ENCODE results near the gene ADAMTSL5.
"Not testable (repeated sequence)": the region's sequence is repeated elsewhere in the genome, so short reads cannot be mapped to it uniquely, and the experiment has no call there.

ADAMTSL5 gene

DNA sequence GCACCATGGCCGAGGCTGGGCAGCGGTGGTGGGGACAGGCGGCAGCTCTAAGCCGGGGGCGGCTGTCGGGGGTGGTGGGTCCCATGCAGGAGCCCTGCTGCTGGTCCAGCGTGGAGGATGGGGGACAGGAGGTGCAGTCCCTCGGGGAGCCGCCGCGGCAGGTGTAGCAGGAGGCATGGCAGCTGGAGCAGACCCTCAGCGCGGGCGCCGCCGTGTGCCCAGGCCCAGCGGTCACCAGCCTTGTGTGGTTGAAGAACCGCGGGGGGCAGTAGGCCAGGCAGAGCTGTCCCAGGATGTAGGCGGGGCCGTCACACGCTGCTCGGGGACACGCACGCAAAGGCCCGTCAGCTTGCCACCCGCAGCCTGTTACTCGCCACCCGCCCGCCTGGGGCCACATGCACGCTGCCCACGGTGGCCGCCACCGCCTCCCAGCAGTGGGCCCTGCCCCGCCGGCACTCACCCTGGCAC is 30.9 kb downstream of the ADAMTSL5 start:
- no peak for DNase-seq (ENCODE audit: low read depth in 2 of 2)

DNA sequence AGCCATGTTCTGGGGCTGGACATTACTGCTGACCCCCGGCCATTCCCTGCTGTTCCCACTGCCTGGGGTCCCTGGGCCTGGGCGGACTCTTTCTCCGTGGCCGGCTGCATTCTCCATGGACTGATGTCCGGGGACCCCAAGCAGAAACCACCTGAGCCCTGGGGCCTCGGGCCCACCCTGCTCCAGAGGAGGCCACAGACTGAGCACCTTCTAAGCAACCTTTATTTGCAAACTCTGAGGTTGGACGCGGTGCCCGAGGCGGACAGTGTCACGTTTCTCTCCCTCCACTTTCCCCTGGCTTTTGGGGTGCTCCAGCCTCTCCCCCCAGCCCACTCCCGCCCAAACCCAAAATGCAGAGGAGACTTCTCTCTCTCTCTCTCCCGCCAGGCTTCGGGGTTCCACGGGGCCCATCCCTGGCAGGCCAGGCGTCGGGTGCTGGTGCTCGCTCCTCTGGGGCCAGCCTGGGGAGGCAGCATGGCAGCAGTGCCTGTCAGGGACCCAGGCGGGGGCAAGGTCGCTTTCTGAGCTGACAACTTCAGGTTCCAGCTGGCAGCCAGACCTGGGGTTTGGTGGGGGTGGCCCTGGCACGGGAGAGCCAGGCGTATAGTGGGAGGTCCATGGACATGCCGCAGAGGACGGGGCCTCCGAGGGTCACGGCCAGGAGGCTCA is 31.5 kb downstream of the ADAMTSL5 start:
- no peak for DNase-seq (ENCODE audit: low read depth in 2 of 2)

DNA sequence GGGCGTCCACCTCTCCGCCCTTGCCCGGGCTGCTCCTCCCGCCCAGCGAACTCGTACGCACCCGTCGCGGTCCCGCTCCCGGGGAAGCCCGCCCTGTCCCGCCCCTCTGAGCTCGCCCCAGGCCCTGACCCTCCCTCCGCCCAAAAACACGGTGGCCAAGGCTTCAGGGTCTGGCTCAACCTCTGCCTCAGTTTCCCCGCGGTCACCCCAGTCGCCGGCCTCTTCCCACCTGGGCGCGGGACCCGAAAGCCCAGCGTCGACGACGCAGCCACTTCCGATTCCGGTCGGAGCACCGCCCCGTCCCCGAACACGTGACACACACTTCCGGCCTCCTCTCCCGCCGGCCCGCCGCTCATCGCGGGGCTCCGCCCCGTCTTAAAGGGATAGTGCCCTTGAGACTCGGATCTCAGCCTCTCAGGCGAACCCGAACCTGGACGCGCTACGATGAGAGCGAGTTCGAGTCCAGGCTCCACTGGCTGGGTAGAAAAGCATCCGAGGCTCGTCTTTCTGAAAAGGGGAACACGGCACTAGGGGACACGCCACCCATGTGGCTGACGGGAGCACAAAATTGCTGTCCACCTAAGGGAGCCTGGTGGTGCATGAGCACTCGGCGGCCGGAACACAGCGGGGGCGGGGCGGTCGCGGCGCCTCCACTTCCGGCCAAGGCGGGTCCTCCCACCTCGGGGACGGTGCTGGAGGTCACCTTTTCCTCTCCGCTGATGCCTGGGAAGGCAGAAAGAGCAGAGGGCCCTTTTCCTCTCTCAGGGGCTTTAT is 33.7 kb downstream of the ADAMTSL5 start, which contains the start of gene C19orf25:
C19orf25 (minus strand) TSS at position 282 of the 774 bp plus-strand sequence. CDS start 312 bp downstream, outside the sequence.
- DNase-seq (ENCODE audit: low read depth in 2 of 2), result peak; percentile 84 to 89

DNA sequence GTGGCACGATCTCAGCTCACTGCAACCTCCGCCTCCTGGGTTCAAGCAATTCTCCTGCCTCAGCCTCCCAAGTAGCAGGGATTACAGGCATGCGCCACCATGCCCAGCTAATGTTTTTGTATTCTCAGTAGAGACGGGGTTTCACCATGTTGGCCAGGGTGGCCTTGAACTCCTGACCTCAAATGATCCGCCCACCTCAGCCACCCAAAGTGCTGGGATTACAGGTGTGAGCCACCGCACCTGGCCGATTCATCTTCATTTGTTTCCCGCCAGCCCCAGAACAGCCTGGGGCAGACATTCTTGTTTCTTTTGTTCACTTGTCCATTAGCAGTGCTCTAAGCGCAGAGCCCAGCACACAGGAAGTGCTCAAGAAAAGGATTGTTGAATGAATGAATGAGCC is 35.8 kb downstream of the ADAMTSL5 start:
- DNase-seq (ENCODE audit: low read depth in 2 of 2), result not testable (repeated sequence)

DNA sequence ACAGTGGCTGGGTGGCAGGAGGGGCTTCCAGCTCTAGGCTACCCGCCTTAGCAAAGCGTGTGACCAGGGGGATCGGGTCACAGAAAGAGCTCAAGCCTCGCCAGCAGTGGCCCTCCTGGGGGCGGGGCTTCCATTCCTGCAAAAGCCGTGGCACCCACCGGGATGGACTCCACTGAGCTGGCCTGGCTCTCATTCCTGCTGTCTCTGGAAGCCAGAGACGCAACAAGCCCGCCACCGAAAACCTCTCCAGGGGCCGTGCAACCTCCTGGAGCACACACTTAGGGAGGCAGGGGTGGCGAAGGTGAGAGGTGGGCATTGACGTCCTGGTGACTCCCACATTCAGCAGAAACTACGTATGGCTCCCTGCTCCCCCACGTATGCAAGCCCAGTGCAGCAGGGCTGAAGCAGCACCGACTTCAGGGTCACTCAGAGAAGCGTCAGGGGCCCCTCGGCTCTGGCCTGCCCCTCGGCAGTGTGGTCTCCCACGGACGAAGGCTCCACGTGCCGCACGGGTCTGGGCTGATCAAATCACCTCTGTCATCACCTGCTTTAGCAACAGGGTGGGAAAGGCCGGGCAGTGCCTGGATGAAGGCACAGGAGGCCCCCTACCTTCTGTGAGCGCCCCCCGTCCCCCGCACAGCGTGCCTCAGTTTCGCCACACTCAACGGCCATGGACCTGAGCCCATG is 36.9 kb downstream of the ADAMTSL5 start:
- DNase-seq (ENCODE audit: low read depth in 2 of 2), result no peak

DNA sequence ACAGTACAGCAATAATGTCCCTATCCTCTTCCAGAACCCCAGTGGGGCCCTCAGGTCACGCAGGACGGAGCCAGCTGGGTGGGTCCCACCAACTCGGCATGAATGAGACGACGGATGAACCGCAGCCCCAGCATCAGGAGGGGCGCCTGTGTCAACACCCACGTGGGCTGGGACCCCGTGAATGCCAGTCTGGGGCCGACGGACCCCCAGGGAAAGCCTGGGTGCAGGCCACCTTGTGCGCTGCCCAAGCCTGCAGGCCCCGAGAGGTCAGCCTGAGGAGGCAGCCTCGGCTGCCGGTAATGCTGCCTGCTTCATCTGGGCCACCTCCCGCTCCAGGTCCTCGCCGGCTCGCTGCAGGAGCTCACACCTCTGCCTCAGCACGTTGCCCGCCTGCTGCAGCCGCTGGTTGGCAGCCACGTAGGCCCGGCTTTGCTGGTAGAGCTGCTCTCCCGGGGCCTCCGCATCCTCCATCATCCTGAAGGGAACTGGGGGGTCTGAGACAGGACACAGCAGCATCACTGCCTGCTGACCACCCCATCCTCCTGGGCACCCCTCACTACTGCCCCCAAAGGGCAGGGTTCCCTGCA is 38.0 kb downstream of the ADAMTSL5 start:
- no peak for DNase-seq (ENCODE audit: low read depth in 2 of 2)

DNA sequence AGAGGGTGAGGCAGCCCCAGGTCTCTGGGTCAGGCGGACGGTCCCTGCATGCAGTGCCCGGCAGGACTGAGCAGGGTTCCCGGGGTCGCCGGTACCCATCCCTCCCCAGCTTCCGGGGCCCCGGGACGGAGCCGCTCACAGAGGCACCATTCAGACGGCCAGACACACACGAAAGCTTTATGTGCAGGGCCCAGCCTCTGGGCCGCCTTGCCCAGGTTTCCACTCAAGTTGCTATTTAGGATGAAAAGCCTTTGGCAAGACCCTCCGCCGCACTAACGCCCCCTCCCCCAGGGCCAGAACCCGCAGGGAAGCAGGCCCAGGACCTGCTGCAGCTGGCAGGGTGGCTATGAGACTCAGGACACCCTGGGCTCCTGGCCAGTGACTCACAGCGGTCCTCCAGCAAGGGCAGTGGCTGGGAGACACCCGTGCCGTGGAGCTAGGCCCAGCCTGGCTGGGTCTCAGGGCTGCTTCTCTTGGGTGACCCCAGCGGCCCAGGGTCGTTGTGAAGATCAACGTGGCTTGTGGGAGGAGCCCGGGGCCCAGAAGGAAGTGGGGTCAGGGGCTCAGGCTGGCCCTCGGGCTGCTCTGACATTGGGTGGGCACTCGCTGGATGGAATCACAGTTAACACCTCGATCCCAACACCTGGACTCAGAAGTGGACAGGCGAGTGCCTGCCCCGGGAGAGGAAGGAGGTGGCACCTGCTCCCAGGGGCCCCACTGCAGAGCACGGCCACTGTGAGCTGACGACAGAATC is 38.6 kb downstream of the ADAMTSL5 start:
- no peak for DNase-seq (ENCODE audit: low read depth in 2 of 2)

DNA sequence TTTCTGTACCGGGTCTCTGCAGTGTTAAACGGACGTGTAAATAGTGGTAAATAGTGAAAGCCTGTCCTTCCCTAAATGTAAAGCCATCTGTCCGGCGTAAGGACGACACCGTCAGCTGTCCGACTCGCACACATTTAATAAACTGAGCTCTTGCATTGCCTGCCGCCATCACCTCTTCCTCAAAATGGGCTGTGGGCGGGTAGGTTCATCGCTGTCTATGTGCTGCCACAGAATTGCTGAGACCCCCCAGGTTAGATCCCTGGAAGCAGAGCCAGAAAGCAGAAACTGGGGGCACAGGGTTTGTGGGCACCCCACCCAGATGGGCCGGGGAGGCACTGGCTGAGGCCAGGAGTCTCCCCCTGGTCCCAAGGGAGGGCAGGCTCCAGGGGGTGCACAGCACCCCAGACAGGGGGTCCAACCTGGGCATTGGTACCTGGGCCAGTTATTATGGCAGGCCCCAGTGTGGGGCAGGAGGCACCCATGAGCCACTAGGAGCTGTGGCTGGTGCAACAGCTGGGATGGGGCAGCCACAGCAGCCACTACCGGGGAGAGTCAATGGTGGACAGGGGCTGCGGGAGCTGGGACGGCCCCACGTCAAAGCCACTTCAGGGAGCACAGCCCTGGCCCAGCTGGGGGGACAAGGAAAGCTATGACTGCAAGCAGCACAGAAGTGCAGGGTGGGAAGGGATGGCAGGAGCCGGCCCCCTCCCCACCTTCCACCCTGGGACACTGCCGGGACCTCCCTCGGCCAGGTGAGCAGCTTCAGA is 39.6 kb downstream of the ADAMTSL5 start:
- no peak for DNase-seq (ENCODE audit: low read depth in 2 of 2)

DNA sequence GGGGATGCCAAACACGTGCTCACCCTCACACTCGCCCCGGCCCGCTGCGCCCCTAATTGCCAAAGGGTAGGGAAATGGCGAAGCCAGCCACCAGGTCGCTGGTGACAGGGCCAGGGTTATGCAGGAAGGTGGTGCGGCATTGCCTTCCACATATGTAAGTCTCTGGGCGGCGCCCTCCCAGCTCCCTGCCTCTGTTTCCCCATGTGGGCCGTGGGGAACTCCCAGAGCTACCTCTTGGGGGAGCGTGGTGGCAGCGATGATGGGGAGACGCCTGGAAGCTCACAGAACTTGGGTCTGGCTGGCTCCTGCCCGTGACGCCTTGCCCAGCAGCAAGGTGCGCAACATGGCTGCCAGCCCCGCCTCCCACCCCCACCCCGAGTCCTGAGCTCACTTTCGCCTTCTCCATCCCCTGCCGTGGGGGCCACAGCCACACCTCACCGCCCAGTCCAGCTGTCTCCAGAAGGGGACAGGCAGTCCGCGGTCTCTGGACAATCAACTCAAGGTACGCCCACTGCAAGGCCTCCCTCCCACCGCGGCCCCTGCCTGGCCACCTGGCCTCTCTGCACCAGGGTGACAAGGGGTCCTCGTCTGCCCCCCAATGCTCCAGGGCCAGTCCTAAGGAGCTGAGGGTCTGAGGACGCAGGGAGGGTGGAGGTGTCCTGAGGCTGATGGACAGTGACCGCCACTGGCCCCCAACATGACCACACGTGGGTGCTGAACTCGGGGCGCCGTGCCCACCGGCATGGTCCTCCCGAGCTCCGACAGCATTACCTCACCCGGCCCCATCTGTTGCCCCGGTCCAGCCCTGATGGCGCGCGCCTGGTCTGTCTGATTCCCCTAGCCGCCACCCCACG is 40.4 kb downstream of the ADAMTSL5 start:
- no peak for DNase-seq (ENCODE audit: low read depth in 2 of 2)

DNA sequence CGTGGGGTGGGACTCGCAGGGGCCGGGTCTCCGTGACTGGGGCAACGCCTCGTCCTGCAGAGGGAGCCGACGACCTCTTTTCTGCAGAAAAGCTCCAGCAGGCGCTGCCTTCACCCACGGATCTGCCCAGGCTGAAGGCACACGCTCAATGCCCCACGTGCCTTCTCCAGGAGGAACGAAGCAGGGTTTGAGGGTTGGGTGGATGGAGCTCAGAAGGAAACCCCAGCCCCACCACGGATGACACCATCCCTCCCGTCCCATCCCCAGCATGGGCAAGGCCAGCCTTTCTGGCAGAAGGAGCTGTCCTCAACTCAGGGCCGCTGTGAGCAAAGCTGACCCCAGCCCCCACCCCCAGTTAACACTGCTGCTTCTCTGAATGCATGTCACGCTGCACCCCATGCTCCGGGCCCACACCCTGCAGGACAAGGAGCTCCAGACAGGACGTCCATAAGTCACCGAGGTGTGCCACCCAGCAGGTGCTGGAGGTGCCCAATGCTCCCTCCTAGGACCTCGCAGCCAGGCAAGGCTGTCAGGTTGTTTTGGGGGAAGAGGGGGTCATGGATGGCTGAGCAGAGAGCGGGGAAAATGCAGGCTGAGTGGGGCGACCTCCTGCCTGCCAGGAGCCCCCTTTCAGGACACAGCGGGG is 41.2 kb downstream of the ADAMTSL5 start:
- no peak for DNase-seq (ENCODE audit: low read depth in 2 of 2)

DNA sequence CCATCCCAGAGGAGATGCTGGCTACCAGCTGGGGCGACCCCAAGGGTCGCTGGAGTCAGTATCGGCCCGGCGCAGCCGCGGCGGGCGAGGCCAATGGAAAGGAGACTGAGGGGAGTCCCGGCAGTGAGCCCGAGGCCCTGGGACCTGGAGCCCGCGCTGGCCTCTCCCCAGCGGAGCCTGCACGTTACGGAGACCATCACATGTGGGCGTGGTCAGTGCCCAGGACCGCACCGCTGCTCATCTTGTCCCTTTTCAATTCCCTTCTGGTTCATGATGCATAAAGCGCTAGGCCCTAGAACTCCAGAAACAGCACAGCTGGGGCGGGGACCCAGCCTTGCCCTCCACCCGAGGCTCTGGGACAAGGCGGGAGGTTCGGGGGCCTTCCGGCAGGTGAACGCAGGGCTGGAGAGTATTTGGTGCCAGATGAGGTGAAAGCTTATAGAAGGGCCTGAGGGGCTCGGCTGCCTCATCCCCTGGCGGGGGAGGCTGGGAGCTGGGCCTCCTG is 41.8 kb downstream of the ADAMTSL5 start:
- DNase-seq (ENCODE audit: low read depth in 2 of 2), result no peak

DNA sequence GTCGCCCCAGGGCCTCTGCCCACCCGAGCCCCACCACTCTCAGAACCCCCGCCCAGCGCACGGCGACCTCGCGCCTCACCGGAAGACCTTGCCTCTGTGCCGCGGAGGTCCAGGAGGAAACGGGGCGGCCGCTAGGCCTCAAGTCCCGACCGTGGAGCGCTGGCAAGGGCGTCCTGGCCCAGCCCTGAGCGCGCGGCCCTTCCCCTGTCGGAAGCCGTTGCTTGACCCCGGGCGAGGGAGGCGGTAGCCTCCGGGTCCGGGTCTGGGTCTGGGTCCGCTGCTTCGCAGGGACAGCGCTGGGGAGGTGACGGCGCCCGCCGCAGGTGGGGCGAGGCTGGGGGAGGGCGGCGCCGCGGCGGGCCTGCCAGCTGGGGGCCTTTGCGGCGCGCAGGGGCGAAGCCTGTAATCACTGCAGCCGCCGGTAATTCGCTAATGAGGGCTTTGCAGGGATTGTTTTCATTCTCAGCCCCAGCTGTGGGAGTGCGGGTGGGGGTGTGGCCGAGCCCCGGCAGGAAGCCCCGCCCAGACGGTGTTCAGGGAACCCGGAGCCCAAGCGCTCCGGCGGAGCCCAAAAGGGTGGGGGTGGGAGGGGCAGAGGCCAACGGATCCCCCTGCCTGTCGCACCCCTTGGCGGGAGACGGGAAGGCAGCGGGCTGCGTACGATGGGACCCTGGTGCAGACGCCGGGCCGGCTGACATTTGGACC is 42.4 kb downstream of the ADAMTSL5 start:
- peak; percentile 62 to 67 for DNase-seq (ENCODE audit: low read depth in 2 of 2)

DNA sequence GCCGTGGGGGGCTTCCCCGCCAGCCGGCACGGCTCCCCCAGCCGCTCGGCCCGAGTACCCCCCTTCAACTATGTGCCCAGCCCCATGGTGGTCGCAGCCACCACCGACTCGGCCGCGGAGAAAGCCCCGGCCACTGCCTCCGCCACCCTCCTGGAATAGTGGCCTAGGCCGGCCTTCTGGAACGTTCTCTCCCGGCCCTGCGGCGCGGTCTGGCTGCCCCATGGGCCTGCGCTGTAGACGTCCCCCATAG is 42.8 kb downstream of the ADAMTSL5 start:
- no peak for DNase-seq (ENCODE audit: low read depth in 2 of 2)

DNA sequence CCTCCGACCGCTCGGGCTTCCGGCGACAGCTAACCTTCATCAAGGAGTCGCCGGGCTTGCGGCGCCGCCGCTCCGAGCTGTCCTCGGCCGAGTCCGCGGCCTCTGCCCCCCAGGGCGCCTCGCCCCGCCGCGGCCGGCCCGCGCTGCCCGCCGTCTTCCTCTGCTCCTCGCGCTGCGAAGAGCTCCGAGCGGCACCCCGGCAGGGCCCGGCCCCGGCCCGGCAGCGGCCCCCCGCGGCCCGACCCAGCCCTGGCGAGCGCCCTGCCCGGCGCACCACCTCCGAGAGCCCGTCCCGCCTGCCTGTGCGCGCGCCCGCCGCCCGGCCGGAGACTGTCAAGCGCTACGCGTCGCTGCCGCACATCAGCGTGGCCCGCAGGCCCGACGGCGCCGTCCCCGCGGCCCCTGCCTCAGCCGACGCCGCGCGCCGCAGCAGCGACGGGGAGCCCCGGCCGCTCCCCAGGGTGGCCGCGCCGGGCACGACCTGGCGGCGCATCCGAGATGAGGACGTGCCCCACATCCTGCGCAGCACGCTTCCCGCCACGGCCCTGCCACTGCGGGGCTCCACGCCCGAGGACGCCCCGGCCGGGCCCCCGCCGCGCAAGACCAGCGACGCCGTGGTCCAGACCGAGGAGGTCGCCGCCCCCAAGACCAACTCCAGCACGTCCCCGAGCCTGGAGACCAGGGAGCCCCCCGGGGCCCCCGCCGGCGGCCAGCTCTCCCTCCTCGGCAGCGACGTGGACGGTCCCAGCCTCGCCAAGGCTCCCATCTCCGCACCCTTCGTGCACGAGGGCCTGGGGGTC is 43.4 kb downstream of the ADAMTSL5 start:
- no peak for DNase-seq (ENCODE audit: low read depth in 2 of 2)

DNA sequence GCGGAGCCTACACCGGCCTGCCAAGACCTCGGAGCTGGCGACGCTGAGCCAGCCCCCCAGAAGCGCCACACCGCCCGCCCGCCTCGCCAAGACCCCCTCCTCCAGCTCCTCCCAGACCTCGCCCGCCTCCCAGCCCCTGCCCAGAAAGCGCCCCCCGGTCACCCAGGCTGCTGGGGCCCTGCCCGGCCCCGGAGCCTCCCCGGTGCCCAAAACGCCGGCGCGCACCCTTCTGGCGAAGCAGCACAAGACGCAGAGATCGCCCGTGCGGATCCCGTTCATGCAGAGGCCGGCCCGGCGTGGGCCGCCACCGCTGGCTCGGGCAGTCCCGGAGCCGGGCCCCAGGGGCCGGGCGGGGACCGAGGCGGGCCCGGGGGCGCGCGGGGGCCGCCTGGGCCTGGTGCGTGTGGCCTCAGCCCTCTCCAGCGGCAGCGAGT is 44.0 kb downstream of the ADAMTSL5 start:
- no peak for DNase-seq (ENCODE audit: low read depth in 2 of 2)

DNA sequence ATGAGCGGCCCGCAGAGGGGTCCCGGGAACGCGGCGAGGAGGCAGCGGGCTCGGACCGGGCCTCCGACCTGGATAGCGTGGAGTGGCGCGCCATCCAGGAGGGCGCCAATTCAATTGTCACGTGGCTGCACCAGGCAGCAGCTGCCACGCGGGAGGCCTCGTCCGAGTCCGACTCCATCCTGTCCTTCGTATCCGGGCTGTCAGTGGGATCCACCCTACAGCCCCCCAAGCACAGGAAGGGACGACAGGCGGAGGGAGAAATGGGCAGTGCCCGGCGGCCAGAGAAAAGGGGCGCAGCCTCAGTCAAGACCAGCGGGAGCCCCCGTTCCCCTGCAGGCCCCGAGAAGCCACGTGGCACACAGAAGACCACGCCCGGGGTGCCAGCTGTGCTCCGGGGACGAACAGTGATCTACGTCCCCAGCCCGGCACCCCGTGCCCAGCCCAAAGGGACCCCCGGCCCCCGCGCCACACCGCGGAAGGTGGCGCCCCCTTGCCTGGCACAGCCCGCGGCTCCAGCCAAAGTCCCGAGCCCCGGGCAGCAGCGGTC is 44.5 kb downstream of the ADAMTSL5 start:
- DNase-seq (ENCODE audit: low read depth in 2 of 2), result no peak

DNA sequence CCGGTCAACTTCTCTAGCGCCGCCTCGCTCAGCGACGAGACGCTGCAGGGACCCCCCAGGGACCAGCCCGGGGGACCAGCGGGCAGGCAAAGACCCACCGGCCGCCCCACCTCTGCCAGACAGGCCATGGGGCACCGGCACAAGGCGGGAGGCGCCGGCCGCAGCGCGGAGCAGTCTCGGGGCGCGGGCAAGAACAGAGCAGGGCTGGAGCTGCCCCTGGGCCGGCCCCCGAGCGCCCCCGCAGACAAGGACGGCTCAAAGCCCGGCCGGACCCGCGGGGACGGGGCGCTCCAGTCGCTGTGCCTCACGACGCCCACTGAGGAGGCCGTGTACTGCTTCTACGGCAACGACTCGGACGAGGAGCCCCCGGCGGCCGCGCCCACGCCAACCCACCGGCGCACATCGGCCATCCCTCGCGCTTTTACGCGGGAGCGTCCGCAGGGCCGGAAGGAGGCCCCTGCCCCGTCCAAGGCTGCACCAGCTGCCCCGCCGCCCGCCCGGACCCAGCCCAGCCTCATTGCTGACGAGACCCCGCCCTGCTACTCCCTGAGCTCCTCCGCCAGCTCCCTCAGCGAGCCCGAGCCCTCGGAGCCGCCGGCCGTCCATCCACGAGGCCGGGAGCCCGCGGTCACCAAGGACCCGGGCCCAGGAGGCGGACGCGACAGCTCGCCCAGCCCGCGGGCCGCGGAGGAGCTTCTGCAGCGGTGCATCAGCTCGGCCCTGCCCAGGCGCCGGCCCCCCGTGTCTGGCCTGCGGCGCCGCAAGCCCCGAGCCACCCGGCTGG is 45.1 kb downstream of the ADAMTSL5 start:
- no peak for DNase-seq (ENCODE audit: low read depth in 2 of 2)
